Hepatocyte (in vitro differentiated cells): ENCODE measurements around the gene AJUBA.

Source experiments
- CTCF ChIP-seq: fragments of 200-600 bp; sonication (generic); IDR thresholded peaks from 2 replicates; pipeline ENCODE4 v1.5.1; 2016; ENCODE audit warnings: antibody characterized with exemption, mild to moderate bottlenecking; ENCODE audit not compliant: poor library complexity
- EZH2 ChIP-seq: fragments of 200-600 bp; sonication (generic); IDR thresholded peaks from 2 replicates; pipeline ENCODE4 v1.6.1; 2016; ENCODE audit warnings: antibody characterized with exemption, mild to moderate bottlenecking, borderline replicate concordance

GRCh38 chr14:22974530-22975313, 7.6 kb downstream of the AJUBA start:
- TF ChIP-seq EZH2 (no peak), CTCF (no peak)
